ENCODE data around the gene WNT3A.

The WNT3A gene

DNA sequence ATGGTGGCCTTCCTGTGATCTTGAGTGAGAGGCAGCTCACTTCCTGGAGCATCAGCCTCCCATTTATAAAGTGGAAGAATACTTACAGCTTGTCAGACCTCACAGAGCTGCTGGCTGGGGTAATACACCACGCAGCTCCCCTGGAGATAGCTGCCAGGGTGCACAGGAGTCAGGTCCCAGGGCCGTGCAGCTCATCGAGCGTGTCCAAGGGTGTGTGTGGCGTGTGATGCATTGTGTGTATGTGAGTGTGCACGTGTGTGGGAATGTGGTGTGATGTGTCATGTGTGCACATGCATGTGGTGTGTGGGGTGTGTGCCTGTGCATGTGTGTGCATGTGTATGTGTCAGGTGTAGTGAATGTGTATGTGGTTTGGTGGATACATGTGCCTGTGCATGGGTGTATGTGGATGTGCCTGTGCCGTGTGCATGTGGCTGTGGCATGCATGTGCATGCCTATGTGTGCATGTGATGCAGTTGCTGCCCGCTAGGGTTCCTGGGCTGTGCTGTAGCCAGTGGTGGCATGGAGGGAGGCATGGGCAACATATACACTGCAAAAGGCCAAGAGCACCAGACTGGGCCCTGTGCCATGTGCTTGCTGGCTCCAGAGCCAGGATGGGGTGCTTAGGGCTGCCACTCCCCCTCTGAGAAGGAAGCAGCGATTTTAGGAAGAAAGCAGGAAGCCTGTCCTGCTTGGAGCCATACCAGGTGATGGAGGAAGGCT lies 24.6 kb downstream of the WNT3A start:
- Histone ChIP-seq H3K79me2 (ENCODE audit: insufficient read depth, low read length) (no peaks in the 10 kb centered on the region), H3K27me3 (ENCODE audit: insufficient read depth, low read length, poor library complexity, severe bottlenecking) (no peaks in the 10 kb centered on the region), H2AFZ (ENCODE audit: low read length) (no peak overlapping the region), H3K36me3 (ENCODE audit: insufficient read depth, low read length) (no peaks in the 10 kb centered on the region), H4K20me1 (ENCODE audit: insufficient read depth, low read length, poor library complexity, severe bottlenecking) (no peaks in the 10 kb centered on the region), H3K4me1 (ENCODE audit: insufficient read depth, low read length, poor library complexity, severe bottlenecking) (no peaks in the 10 kb centered on the region), H3K9me3 (ENCODE audit: insufficient read depth, low read depth, low read length) (peaks cover 11% of the 10 kb centered on the region; the same call in 1 of the 2 replicates), H3K4me2 (ENCODE audit: low read depth, low read length, poor library complexity, severe bottlenecking) (no peak overlapping the region), H3F3A (ENCODE audit: low read depth) (no peaks in the 10 kb centered on the region), H3K9me2 (replicated peaks; ENCODE audit: low read depth, low read length) (no peaks in the 10 kb centered on the region), H3K9ac (ENCODE audit: low read depth, low read length, poor library complexity, severe bottlenecking) (no peak overlapping the region), H3K4me3 (ENCODE audit: low read length, poor library complexity, severe bottlenecking) (no peak overlapping the region)
- TF ChIP-seq EZH2phosphoT487 (IDR thresholded peaks at IDR 0.05; ENCODE audit: borderline replicate concordance), result no peak
- TF ChIP-seq, protein P1, sequence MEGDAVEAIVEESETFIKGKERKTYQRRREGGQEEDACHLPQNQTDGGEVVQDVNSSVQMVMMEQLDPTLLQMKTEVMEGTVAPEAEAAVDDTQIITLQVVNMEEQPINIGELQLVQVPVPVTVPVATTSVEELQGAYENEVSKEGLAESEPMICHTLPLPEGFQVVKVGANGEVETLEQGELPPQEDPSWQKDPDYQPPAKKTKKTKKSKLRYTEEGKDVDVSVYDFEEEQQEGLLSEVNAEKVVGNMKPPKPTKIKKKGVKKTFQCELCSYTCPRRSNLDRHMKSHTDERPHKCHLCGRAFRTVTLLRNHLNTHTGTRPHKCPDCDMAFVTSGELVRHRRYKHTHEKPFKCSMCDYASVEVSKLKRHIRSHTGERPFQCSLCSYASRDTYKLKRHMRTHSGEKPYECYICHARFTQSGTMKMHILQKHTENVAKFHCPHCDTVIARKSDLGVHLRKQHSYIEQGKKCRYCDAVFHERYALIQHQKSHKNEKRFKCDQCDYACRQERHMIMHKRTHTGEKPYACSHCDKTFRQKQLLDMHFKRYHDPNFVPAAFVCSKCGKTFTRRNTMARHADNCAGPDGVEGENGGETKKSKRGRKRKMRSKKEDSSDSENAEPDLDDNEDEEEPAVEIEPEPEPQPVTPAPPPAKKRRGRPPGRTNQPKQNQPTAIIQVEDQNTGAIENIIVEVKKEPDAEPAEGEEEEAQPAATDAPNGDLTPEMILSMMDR (conservative IDR thresholded peaks at IDR 0.05; ENCODE audit: low read length), result no peak

DNA sequence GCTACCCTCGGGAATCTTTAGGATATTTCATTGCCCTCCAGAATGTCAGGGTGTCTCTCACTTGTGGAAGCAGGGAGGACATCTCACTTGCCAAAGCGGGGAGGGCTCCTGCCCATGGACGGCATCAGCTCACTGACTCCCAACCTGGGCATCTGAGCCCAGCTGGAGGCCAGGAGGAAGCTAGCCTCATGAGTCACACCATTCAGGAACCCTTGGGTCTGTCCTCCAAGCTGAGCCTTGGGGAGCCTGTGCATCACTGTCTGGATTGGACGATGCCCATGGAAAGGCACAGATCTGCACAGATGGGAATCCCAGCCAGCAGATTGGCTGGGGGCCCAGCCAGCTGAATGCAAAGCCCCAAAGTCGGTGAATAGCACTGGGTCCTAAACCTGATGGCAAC lies 25.2 kb downstream of the WNT3A start:
- TF ChIP-seq EZH2phosphoT487 (IDR thresholded peaks at IDR 0.05; ENCODE audit: borderline replicate concordance), result no peak
- TF ChIP-seq, protein P1 (conservative IDR thresholded peaks at IDR 0.05; ENCODE audit: low read length), result no peak
- Histone ChIP-seq H2AFZ (ENCODE audit: low read length) (no peak overlapping the region), H4K20me1 (ENCODE audit: insufficient read depth, low read length, poor library complexity, severe bottlenecking) (no peaks in the 10 kb centered on the region), H3K9me3 (ENCODE audit: insufficient read depth, low read depth, low read length) (peaks cover 11% of the 10 kb centered on the region; the same call in 1 of the 2 replicates), H3K4me3 (ENCODE audit: low read length, poor library complexity, severe bottlenecking) (no peak overlapping the region), H3F3A (ENCODE audit: low read depth) (no peaks in the 10 kb centered on the region), H3K9me2 (replicated peaks; ENCODE audit: low read depth, low read length) (no peaks in the 10 kb centered on the region), H3K36me3 (ENCODE audit: insufficient read depth, low read length) (no peaks in the 10 kb centered on the region), H3K27me3 (ENCODE audit: insufficient read depth, low read length, poor library complexity, severe bottlenecking) (no peaks in the 10 kb centered on the region), H3K9ac (ENCODE audit: low read depth, low read length, poor library complexity, severe bottlenecking) (no peak overlapping the region), H3K4me1 (ENCODE audit: insufficient read depth, low read length, poor library complexity, severe bottlenecking) (no peaks in the 10 kb centered on the region), H3K4me2 (ENCODE audit: low read depth, low read length, poor library complexity, severe bottlenecking) (no peak overlapping the region), H3K79me2 (ENCODE audit: insufficient read depth, low read length) (no peaks in the 10 kb centered on the region)

DNA sequence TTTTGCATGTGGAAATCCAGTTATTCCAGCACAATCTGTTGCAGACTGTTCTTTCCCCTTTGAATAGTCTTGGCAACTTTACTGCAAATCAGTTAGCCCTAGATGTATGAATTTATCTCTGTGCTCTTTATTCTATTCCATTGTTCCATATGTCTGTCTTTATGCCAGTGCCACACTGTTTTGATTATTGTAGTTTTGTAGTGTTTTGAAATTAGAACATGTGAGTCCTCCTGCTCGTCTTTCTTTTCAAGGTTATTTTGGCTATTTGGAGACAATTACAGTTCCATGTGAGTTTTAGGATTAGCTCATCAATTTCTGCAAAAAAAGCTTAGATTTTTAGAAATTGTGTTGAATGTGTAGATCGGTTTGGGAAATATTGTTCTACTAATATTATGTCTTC lies 26.6 kb downstream of the WNT3A start:
- H3F3A ChIP-seq (ENCODE audit: low read depth), result no peaks in the 10 kb centered on the region
- TF ChIP-seq, protein P1 (conservative IDR thresholded peaks at IDR 0.05; ENCODE audit: low read length), result no peak
- TF ChIP-seq EZH2phosphoT487 (IDR thresholded peaks at IDR 0.05; ENCODE audit: borderline replicate concordance), result no peak
- no peaks in the 10 kb centered on the region for H4K20me1 ChIP-seq (ENCODE audit: insufficient read depth, low read length, poor library complexity, severe bottlenecking)
- H3K9me2 ChIP-seq (replicated peaks; ENCODE audit: low read depth, low read length), result no peaks in the 10 kb centered on the region
- no peak overlapping the region for H3K4me3 ChIP-seq (ENCODE audit: low read length, poor library complexity, severe bottlenecking)
- H2AFZ ChIP-seq (ENCODE audit: low read length), result no peak overlapping the region
- H3K9me3 ChIP-seq (ENCODE audit: insufficient read depth, low read depth, low read length), result peaks cover 11% of the 10 kb centered on the region; the same call in 1 of the 2 replicates
- H3K9ac ChIP-seq (ENCODE audit: low read depth, low read length, poor library complexity, severe bottlenecking), result no peak overlapping the region
- H3K4me1 ChIP-seq (ENCODE audit: insufficient read depth, low read length, poor library complexity, severe bottlenecking), result no peaks in the 10 kb centered on the region
- no peak overlapping the region for H3K4me2 ChIP-seq (ENCODE audit: low read depth, low read length, poor library complexity, severe bottlenecking)
- H3K27me3 ChIP-seq (ENCODE audit: insufficient read depth, low read length, poor library complexity, severe bottlenecking), result no peaks in the 10 kb centered on the region
- no peaks in the 10 kb centered on the region for H3K36me3 ChIP-seq (ENCODE audit: insufficient read depth, low read length)
- no peaks in the 10 kb centered on the region for H3K79me2 ChIP-seq (ENCODE audit: insufficient read depth, low read length)

Data from Loucy (cell line).